NT2/D1 (cell line): ENCODE measurements around the gene ZNF555.
"Not testable (repeated sequence)": the region's sequence is repeated elsewhere in the genome, so short reads cannot be mapped to it uniquely, and the experiment has no call there.

Experiments
- DNase-seq: peaks from one replicate; pipeline ENCODE4 v3.0.0-alpha.2; 2011; ENCODE audit warnings: low read depth, low spot score
- H3K27me3 ChIP-seq: 2 replicates; pipeline ENCODE4 v1.6.0; 2011; ENCODE audit warnings: mild to moderate bottlenecking; ENCODE audit not compliant: insufficient read length, insufficient read depth
- H3K36me3 ChIP-seq: 2 replicates; pipeline ENCODE4 v1.6.1; 2011; ENCODE audit warnings: mild to moderate bottlenecking, low read length, mixed read lengths; ENCODE audit not compliant: insufficient read depth, insufficient read length
- H3K4me1 ChIP-seq: 2 replicates; pipeline ENCODE4 v1.5.1; 2011; ENCODE audit not compliant: insufficient read depth, insufficient read length
- H3K4me3 ChIP-seq: 2 replicates; pipeline ENCODE4 v1.5.1; 2011; ENCODE audit warnings: low read depth; ENCODE audit not compliant: insufficient read length
- H3K9ac ChIP-seq: 2 replicates; pipeline ENCODE4 v1.6.0; 2011; ENCODE audit warnings: low read depth; ENCODE audit not compliant: insufficient read length
- H3K9me3 ChIP-seq: 2 replicates; pipeline ENCODE4 v1.5.1; 2011; ENCODE audit warnings: mild to moderate bottlenecking, low read length; ENCODE audit not compliant: insufficient read depth
- SUZ12 ChIP-seq: IDR thresholded peaks from 2 replicates; pipeline ENCODE4 v1.6.1; 2011; ENCODE audit not compliant: insufficient read length, insufficient read depth; ENCODE audit errors: extremely low read depth
- YY1 ChIP-seq: IDR thresholded peaks from 2 replicates; pipeline ENCODE4 v1.6.1; 2011; ENCODE audit not compliant: insufficient read length, insufficient read depth
- ZNF274 ChIP-seq: IDR thresholded peaks from 2 replicates; pipeline ENCODE4 v1.6.1; 2011; ENCODE audit warnings: mild to moderate bottlenecking, low read depth, low read length

ZNF555 gene

DNA sequence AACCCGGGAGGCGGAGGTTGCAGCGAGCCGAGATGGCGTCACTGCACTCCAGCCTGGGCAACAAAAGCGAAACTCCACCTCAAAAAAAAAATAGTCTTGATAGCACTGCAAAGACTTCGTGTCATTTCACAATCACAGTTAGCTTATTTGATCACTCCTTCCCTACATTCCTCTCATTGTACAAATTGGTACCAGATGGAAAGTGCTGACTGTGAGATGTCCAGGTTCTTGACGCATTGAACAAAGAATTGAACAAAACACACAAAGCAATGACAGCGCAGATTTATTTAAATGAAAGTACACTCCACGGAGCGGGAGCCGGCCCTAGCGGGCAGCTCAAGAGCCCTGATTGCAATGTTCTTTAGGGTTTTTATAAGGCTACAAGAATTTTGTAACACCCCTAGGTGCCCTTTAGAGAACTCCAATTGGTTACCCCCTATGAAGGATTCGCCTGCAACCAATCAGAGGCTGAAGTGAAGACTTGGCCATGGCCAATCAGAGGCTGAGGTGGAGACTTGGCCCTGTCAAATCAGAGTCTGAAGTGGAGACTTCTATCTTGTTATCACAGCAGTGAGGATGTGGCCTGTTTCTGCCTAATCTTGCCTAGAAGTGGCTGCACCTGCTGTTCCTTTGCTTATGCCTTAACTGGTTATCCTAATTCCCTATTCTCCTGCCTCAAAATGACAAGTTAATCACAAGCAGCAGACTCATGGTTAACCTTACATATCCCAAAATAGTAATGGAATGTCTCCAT is 42.6 kb downstream of the ZNF555 start:
- Histone ChIP-seq H3K9me3 (peaks cover 14% of the 10 kb centered on the region), H3K4me3 (no peak overlapping the region), H3K27me3 (no peaks in the 10 kb centered on the region), H3K4me1 (no peaks in the 10 kb centered on the region), H3K9ac (no peak overlapping the region), H3K36me3 (no peaks in the 10 kb centered on the region)
- no peak for TF ChIP-seq ZNF274
- TF ChIP-seq SUZ12: no peak
- TF ChIP-seq YY1: no peak
- DNase-seq: no peak

GRCh38 chr19:2885736-2886135 is 44.5 kb downstream of the ZNF555 start:
- Histone ChIP-seq H3K4me1 (no peaks in the 10 kb centered on the region), H3K9ac (no peak overlapping the region), H3K4me3 (no peak overlapping the region), H3K27me3 (no peaks in the 10 kb centered on the region), H3K36me3 (no peaks in the 10 kb centered on the region), H3K9me3 (peaks cover 5% of the 10 kb centered on the region; the same call in 1 of the 2 replicates)
- no peak for DNase-seq
- TF ChIP-seq YY1 (no peak), SUZ12 (no peak), ZNF274 (no peak)

GRCh38 chr19:2887391-2887914 is 46.2 kb downstream of the ZNF555 start:
- Histone ChIP-seq H3K36me3 (no peaks in the 10 kb centered on the region), H3K9ac (no peak overlapping the region), H3K27me3 (no peaks in the 10 kb centered on the region), H3K4me3 (no peak overlapping the region), H3K4me1 (no peaks in the 10 kb centered on the region), H3K9me3 (peaks cover 5% of the 10 kb centered on the region; the same call in 1 of the 2 replicates)
- DNase-seq: peak; percentile 49
- no peak for TF ChIP-seq ZNF274
- TF ChIP-seq YY1: no peak
- no peak for TF ChIP-seq SUZ12

DNA sequence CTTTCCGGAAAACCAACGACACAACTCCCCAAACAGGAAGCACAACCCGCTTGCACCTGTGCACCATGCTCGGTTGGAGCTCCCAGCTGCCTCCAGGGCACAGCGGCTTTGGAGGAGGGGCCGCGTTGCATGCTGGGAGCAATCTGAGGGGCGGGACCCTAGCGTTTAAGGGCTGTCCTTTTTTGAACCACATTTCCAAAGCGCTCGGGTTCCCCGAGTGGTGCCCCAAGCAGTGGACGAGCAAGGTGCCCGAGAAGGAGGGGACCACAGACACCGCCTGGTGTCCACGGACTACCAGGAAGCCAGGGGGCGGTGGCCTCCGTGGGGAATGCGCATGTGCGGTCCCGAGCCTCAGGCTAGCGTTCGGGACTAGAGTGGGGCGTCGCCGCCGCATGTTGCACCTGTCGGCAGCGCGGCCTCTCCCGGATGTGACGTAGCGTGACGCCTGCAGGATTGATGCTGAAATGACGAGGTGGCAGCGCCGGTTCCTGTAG is 47.5 kb downstream of the ZNF555 start:
- DNase-seq: peak; percentile 76
- no peaks in the 10 kb centered on the region for H3K4me1 ChIP-seq

DNA sequence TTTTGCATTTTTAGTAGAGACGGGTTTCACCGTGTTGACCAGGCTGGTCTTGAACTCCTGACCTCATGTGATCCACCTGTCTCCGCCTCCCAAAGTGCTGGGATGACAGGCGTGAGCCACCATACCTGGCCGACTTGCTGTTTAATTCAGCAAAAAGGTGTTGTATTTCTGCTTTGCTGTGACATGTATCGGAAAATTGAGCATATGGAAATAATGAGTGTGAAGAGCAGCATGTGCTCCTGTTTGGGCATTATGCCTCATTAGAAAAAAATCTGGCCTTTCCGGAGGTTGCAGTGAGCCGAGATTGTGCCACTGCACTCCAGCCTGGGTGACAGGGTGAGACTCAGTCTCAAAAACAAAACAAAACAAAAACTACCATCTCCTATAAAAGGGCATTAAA is 49.3 kb downstream of the ZNF555 start:
- H3K36me3 ChIP-seq, H3K4me3 ChIP-seq, H3K9me3 ChIP-seq, H3K9ac ChIP-seq, H3K4me1 ChIP-seq, H3K27me3 ChIP-seq, DNase-seq: not testable (repeated sequence)

More for the DNA sequence above, 47.5 kb downstream of the ZNF555 start:
- no peak overlapping the region for H3K9ac ChIP-seq
- peaks cover 5% of the 10 kb centered on the region; the same call in 1 of the 2 replicates for H3K9me3 ChIP-seq
- no peak for TF ChIP-seq SUZ12
- TF ChIP-seq ZNF274: no peak
- no peak for TF ChIP-seq YY1
- H3K4me3 ChIP-seq: no peak overlapping the region
- no peaks in the 10 kb centered on the region for H3K27me3 ChIP-seq
- H3K36me3 ChIP-seq: no peaks in the 10 kb centered on the region

GRCh38 chr19:2896694-2897093 is 55.4 kb downstream of the ZNF555 start:
- H3K36me3 ChIP-seq: no peaks in the 10 kb centered on the region
- DNase-seq: no peak
- no peaks in the 10 kb centered on the region for H3K27me3 ChIP-seq

More at GRCh38 chr19:2896694-2897093, 55.4 kb downstream of the ZNF555 start:
- TF ChIP-seq YY1 (no peak), ZNF274 (0 out of 2 replicates have a peak, but pooled peaks have one; percentile 27)
- Histone ChIP-seq H3K4me3 (no peak overlapping the region), H3K9ac (no peak overlapping the region), H3K4me1 (no peaks in the 10 kb centered on the region), H3K9me3 (peaks cover 17% of the 10 kb centered on the region; the same call in 1 of the 2 replicates)
